Loucy (cell line): Measurements from ENCODE around the gene FIGN.

ENCODE experiments used
- EZH2phosphoT487 ChIP-seq: fragments of 200-600 bp; IDR thresholded peaks from 2 replicates; pipeline ENCODE4 v1.6.1; 2018; ENCODE audit warnings: antibody characterized with exemption, mild to moderate bottlenecking, moderate library complexity, borderline replicate concordance
- TF ChIP-seq, protein P1 (sequence below): fragments of 200-600 bp; sonication (generic); conservative IDR thresholded peaks from 2 replicates; pipeline ENCODE4 v1.5.1; 2014; ENCODE audit warnings: mild to moderate bottlenecking, antibody characterized with exemption, low read length

DNA sequence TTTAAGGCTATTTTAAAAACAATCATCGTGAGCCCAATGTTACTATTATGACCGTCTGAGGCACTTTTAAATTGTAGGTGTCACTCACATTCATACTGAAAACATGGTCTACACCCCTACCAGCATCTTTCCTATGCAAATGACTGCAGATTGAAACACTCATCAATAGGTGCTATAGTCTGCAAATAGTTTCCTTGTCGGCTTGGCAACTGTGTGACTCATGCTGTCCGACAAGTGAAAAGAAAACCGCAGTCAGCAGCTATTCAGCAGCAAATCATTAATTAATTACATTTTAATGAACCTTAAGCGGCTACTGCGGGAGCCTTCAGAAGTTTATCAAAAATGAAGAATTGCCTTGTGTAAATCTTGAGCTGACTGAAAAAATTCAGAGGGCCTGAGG is 134.4 kb downstream of the FIGN start:
- TF ChIP-seq, protein P1, sequence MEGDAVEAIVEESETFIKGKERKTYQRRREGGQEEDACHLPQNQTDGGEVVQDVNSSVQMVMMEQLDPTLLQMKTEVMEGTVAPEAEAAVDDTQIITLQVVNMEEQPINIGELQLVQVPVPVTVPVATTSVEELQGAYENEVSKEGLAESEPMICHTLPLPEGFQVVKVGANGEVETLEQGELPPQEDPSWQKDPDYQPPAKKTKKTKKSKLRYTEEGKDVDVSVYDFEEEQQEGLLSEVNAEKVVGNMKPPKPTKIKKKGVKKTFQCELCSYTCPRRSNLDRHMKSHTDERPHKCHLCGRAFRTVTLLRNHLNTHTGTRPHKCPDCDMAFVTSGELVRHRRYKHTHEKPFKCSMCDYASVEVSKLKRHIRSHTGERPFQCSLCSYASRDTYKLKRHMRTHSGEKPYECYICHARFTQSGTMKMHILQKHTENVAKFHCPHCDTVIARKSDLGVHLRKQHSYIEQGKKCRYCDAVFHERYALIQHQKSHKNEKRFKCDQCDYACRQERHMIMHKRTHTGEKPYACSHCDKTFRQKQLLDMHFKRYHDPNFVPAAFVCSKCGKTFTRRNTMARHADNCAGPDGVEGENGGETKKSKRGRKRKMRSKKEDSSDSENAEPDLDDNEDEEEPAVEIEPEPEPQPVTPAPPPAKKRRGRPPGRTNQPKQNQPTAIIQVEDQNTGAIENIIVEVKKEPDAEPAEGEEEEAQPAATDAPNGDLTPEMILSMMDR = no peak
- no peak for TF ChIP-seq EZH2phosphoT487
